SJCRH30 (cell line): ENCODE data around the gene TARM1. TPM values are rescaled to one million over a fixed set of nuclear protein-coding genes. Genes with fewer than 3 reads are reported as not detected.

Experiments
- DNase-seq, 2 experiments: peaks; one replicate each; pipeline ENCODE4 v3.0.0-alpha.2; 2015 to 2020
- H3K27ac ChIP-seq: fragments of 250-450 bp; sonication (Bioruptor Pico); 2 replicates; pipeline ENCODE4 v1.5.1; 2020; ENCODE audit warnings: mild to moderate bottlenecking, moderate library complexity
- H3K27me3 ChIP-seq: fragments of 250-450 bp; sonication (Bioruptor Pico); 2 replicates; pipeline ENCODE4 v1.5.1; 2020; ENCODE audit warnings: mild to moderate bottlenecking, moderate library complexity
- H3K36me3 ChIP-seq: fragments of 250-450 bp; sonication (Bioruptor Pico); 2 replicates; pipeline ENCODE4 v1.5.1; 2020; ENCODE audit warnings: mild to moderate bottlenecking, moderate library complexity
- H3K4me1 ChIP-seq: fragments of 250-450 bp; sonication (Bioruptor Pico); 2 replicates; pipeline ENCODE4 v1.5.1; 2020; ENCODE audit warnings: mild to moderate bottlenecking, moderate library complexity
- H3K4me3 ChIP-seq: fragments of 250-450 bp; sonication (Bioruptor Pico); 2 replicates; pipeline ENCODE4 v1.5.1; 2020; ENCODE audit warnings: mild to moderate bottlenecking, moderate library complexity
- H3K9me3 ChIP-seq: fragments of 250-450 bp; sonication (Bioruptor Pico); replicated peaks from 2 replicates; pipeline ENCODE4 v1.5.1; 2020; ENCODE audit warnings: mild to moderate bottlenecking, moderate library complexity
- total RNA-seq: library from RNA; depleted of rRNA; stranded (reverse); fragments of >200 nt; shearing (Covaris generic); gene quantifications from 2 replicates; pipeline ENCODE4 v1.2.3, GENCODE V29; 2014; rRNA removed

The TARM1 gene
- total RNA-seq, 1 experiment from 2014 or later = not detected

DNA sequence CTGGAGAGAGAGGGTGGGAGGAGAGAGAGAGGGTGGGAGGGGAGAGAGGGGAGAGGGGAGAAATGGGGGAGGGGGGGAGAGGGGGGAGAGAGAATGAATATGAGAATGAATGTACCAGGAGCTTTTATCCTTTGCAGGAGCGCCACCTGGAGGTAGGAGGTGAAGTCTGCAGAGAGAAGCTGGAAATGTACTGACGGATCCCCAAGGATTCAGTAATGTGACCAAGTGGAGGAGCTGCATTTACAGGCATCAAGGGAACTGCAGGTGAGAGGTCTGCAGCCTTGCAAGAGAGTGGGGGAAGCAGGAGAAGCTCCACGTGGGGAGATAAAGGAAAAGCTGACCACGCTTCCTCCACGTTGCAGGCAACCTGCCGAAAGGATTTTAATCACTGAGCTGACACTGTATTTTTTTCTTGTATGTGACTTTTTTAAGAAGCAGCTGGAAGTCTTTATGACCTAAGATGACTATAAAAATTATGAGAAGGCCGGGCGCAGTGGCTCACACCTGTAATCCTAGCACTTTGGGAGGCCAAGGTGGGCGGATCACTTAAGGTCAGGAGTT, 51.2 kb downstream of the TARM1 start:
- DNase-seq = peak; percentile 50 to 81
- Histone ChIP-seq H3K4me3 (no peak overlapping the region), H3K36me3 (no peaks in the 10 kb centered on the region), H3K4me1 (no peaks in the 10 kb centered on the region), H3K27ac (no peak overlapping the region), H3K27me3 (no peaks in the 10 kb centered on the region), H3K9me3 (no peaks in the 10 kb centered on the region)

DNA sequence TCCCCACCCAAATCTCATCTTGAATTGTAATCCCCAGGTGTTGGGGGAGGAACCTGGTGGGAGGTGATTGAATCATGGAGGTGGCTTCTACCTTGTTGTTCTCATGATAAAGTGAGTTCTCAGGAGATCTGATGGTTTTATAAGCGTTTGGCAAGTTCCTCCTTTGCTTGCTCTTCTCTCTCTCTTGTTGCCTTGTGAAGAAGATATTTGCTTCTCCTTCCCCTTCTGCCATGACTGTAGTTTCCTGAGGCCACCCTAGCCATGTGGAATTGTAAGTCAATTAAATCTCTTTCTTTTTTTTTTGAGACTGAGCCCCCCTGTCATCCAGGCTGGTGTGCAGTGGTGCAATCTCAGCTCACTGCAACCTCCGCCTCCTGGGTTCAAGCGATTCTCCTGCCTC, 51.9 kb downstream of the TARM1 start:
- no peaks in the 10 kb centered on the region for H3K9me3 ChIP-seq
- DNase-seq = no peak
- no peaks in the 10 kb centered on the region for H3K4me1 ChIP-seq
- no peak overlapping the region for H3K4me3 ChIP-seq
- no peaks in the 10 kb centered on the region for H3K27me3 ChIP-seq
- no peaks in the 10 kb centered on the region for H3K36me3 ChIP-seq
- H3K27ac ChIP-seq = no peak overlapping the region

DNA sequence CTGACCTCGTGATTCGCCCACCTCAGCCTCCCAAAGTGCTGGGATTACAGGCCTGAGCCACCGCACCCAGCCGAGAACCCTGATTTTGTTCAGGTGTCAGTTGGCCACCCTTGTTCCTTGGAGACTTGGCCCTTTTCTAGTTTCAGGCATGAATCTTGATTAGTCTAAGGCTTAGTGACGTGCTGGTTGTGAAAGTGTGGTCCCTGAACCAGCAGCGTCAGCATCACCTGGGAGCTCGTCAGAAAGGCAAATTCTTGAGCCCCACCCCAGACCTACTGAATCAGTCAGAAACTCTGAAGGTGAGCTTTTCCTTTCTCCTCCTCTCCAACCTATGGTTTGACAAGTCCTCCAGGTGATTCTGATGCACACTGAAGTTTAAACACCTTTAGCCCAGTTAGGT, 54.5 kb downstream of the TARM1 start:
- Histone ChIP-seq H3K4me1 (no peaks in the 10 kb centered on the region), H3K27ac (no peak overlapping the region), H3K9me3 (no peaks in the 10 kb centered on the region), H3K27me3 (no peaks in the 10 kb centered on the region), H3K36me3 (no peaks in the 10 kb centered on the region), H3K4me3 (no peak overlapping the region)
- no peak for DNase-seq

DNA sequence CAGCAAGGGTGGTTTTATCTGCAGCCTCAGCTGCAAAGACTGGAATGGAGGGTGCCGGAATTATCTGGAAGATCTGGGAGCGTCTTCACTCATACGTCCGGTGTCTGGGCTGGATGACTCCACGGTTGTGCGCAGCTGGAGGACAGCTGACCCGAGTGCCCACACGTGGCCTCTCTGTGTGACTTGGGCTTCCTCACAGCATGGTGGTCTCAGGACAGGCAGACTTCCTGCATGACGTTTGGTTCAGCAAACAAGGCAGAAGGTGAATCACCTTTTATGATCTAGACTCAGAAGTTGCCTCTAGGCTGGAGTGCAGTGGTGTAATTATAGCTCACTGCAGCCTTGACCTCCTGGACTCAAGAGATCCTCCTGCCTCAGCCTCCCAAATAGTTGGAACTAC, 56.5 kb downstream of the TARM1 start:
- no peak for DNase-seq
- Histone ChIP-seq H3K27me3 (no peaks in the 10 kb centered on the region), H3K27ac (no peak overlapping the region), H3K4me1 (no peaks in the 10 kb centered on the region), H3K4me3 (no peak overlapping the region), H3K36me3 (no peaks in the 10 kb centered on the region), H3K9me3 (no peaks in the 10 kb centered on the region)

DNA sequence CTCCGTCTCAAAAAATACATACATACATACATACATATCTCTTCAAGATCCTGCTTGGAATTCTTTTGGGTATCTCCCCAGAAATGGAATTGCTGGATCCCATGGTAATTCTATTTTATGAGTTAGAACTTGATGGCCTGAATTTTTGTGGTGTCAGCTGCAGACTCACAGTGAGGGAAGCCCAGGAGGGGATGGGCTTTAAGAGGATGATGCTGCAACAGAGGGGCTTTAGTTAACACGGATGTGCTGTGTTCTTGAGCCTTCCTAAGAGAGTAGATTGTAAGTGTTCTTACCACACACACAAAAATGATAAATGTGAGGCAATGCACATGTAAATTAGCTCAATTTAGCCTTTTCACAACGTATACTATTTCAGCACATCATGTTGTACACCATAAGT, 58.0 kb downstream of the TARM1 start:
- H3K4me3 ChIP-seq = no peak overlapping the region
- no peak overlapping the region for H3K27ac ChIP-seq
- H3K4me1 ChIP-seq = no peaks in the 10 kb centered on the region
- no peak for DNase-seq
- no peaks in the 10 kb centered on the region for H3K36me3 ChIP-seq
- H3K9me3 ChIP-seq = no peaks in the 10 kb centered on the region
- H3K27me3 ChIP-seq = no peaks in the 10 kb centered on the region

DNA sequence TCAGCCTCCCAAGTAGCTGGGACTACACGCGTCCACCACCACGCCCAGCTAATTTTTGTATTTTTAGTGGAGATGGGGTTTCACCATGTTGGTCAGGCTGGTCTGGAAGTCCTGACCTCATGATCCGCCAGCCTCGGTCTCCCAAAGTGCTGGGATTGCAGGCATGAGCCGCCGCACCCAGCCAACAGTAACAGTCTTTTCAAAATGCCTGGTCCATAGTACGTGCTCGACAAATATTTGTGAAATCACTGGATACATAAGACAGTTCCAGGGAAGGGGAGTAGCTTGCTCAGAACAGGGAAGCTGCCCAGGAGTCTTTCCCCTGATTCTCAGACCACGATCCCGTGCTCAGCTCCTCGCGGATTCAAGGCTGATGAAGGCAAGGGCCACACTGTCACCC, 59.2 kb downstream of the TARM1 start:
- no peaks in the 10 kb centered on the region for H3K9me3 ChIP-seq
- no peak for DNase-seq
- H3K27ac ChIP-seq = no peak overlapping the region

DNA sequence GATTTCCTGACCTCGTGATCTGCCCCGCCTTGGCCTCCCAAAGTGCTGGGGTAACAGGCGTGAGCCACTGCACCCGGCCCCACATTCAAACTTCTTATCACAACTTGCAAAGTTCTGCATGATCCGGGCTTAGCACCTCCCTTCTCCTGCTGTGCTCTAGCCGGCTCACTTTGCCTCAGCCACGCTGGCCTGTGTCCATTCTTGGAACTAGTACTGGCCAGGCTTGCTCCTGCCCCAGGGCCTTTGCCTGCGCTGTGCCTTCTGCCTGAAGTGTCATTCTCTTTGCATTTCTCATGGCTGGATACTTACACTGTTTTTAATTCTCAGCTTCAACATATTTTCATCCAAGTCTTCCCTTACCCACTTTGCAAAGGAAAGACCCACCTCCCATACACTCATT, 59.8 kb downstream of the TARM1 start:
- Histone ChIP-seq H3K4me3 (no peak overlapping the region), H3K9me3 (no peaks in the 10 kb centered on the region), H3K27ac (no peak overlapping the region), H3K27me3 (no peaks in the 10 kb centered on the region), H3K36me3 (no peaks in the 10 kb centered on the region), H3K4me1 (no peaks in the 10 kb centered on the region)
- no peak for DNase-seq

More for the DNA sequence above, 59.2 kb downstream of the TARM1 start:
- H3K4me3 ChIP-seq = no peak overlapping the region
- no peaks in the 10 kb centered on the region for H3K4me1 ChIP-seq
- no peaks in the 10 kb centered on the region for H3K36me3 ChIP-seq
- no peaks in the 10 kb centered on the region for H3K27me3 ChIP-seq

Other genes with a start within 250 kb of the TARM1 start
- gene MYADM, start 213.5 kb downstream of the TARM1 start, total RNA-seq = 32.5 and 34.1 TPM in 2 replicates
- gene PRKCG, start 199.2 kb downstream of the TARM1 start, total RNA-seq = 0.06 TPM in 1 of 2 replicates, not detected in the other
- gene CACNG7, start 172.1 kb downstream of the TARM1 start, total RNA-seq = not detected in 2 replicates
- not detected in 2 replicates for gene CACNG8, start 118.4 kb downstream of the TARM1 start, total RNA-seq
- 0.76 and 2.0 TPM in 2 replicates for gene CACNG6, start 89.7 kb downstream of the TARM1 start, total RNA-seq
- gene VSTM1, start 17.5 kb downstream of the TARM1 start, total RNA-seq = not detected in 2 replicates
- 0.26 TPM in 1 of 2 replicates, not detected in the other for gene OSCAR, start 19.4 kb upstream of the TARM1 start, total RNA-seq
- 40.4 and 62.0 TPM in 2 replicates for gene NDUFA3, start 21.5 kb upstream of the TARM1 start, total RNA-seq
- 10.0 and 10.3 TPM in 2 replicates for gene TFPT, start 34.3 kb upstream of the TARM1 start, total RNA-seq
- 65.6 and 67.3 TPM in 2 replicates for gene PRPF31, start 34.4 kb upstream of the TARM1 start, total RNA-seq
- 27.5 and 27.6 TPM in 2 replicates for gene CNOT3, start 56.4 kb upstream of the TARM1 start, total RNA-seq
- 5.6 and 6.8 TPM in 2 replicates for gene LENG1, start 78.4 kb upstream of the TARM1 start, total RNA-seq
- gene TMC4, start 91.8 kb upstream of the TARM1 start, total RNA-seq = not detected in 2 replicates
- 32.1 and 34.6 TPM in 2 replicates for gene MBOAT7, start 108.2 kb upstream of the TARM1 start, total RNA-seq
- gene TSEN34, start 109.9 kb upstream of the TARM1 start, total RNA-seq = 70.7 and 81.6 TPM in 2 replicates
- gene RPS9, start 119.5 kb upstream of the TARM1 start, total RNA-seq = 2,113 and 3,052 TPM in 2 replicates
- gene LILRB3, start 141.6 kb upstream of the TARM1 start, total RNA-seq = 0.25 and 0.71 TPM in 2 replicates
- gene LILRA6, start 161.4 kb upstream of the TARM1 start, total RNA-seq = not detected in 2 replicates
- gene LILRB5, start 175.9 kb upstream of the TARM1 start, total RNA-seq = 0.02 TPM in 1 of 2 replicates, not detected in the other
- not detected in 2 replicates for gene LILRB2, start 199.7 kb upstream of the TARM1 start, total RNA-seq
- gene LILRA5, start 231.8 kb upstream of the TARM1 start, total RNA-seq = not detected in 2 replicates